HG03060 (cell line): ENCODE data around the gene SHCBP1L.
"Not testable (repeated sequence)": the region's sequence is repeated elsewhere in the genome, so short reads cannot be mapped to it uniquely, and the experiment has no call there.

Experiments used
- ATAC-seq: cut with Tn5 transposase; IDR thresholded peaks from one replicate; pipeline ENCODE4 v1.9.1; 2021; ENCODE audit warnings: low read depth, moderate number of reproducible peaks; ENCODE audit not compliant: unreplicated experiment

SHCBP1L gene

GRCh38 chr1:182968151-182968741 is 15.3 kb upstream of the SHCBP1L start:
- no peak for ATAC-seq

- no peak for ATAC-seq
Measured at GRCh38 chr1:182965861-182966260, 12.9 kb upstream of the SHCBP1L start.

GRCh38 chr1:182965096-182965495 is 12.1 kb upstream of the SHCBP1L start:
- ATAC-seq = no peak

GRCh38 chr1:182962554-182963115 is 9.7 kb upstream of the SHCBP1L start:
- ATAC-seq = peak; percentile 88

- no peak for ATAC-seq
Measured at GRCh38 chr1:182960046-182960445, 7.1 kb upstream of the SHCBP1L start.

- ATAC-seq = no peak
Measured at GRCh38 chr1:182957902-182958395, 5.0 kb upstream of the SHCBP1L start.

GRCh38 chr1:182956708-182957365 is 3.9 kb upstream of the SHCBP1L start:
- no peak for ATAC-seq

- ATAC-seq = no peak
Measured at GRCh38 chr1:182955596-182956588, 2.9 kb upstream of the SHCBP1L start.

GRCh38 chr1:182953826-182954225 is 860 bp upstream of the SHCBP1L start:
- ATAC-seq = no peak

GRCh38 chr1:182943336-182943735 is 9.6 kb downstream of the SHCBP1L start:
- ATAC-seq = not testable (repeated sequence)

- ATAC-seq = not testable (repeated sequence)
Measured at GRCh38 chr1:182942145-182942544, 10.8 kb downstream of the SHCBP1L start.

- ATAC-seq = no peak
Measured at GRCh38 chr1:182939413-182939812, 13.6 kb downstream of the SHCBP1L start.

GRCh38 chr1:182935716-182936115 is 17.2 kb downstream of the SHCBP1L start:
- no peak for ATAC-seq

GRCh38 chr1:182930985-182931384 is 22.0 kb downstream of the SHCBP1L start:
- ATAC-seq = no peak

GRCh38 chr1:182927693-182928433 is 25.1 kb downstream of the SHCBP1L start:
- ATAC-seq = no peak

GRCh38 chr1:182925661-182926060 is 27.3 kb downstream of the SHCBP1L start:
- no peak for ATAC-seq

- no peak for ATAC-seq
Measured at GRCh38 chr1:182917378-182917777, 35.6 kb downstream of the SHCBP1L start.

GRCh38 chr1:182913401-182913800 is 39.6 kb downstream of the SHCBP1L start:
- no peak for ATAC-seq

GRCh38 chr1:182910143-182910542 is 42.8 kb downstream of the SHCBP1L start:
- ATAC-seq = no peak

- no peak for ATAC-seq
Measured at GRCh38 chr1:182909578-182909977, 43.4 kb downstream of the SHCBP1L start.
